ENCODE results near the gene MSRB1. TPM values are rescaled to one million over a fixed set of nuclear protein-coding genes. Genes with fewer than 3 reads are reported as not detected.

MSRB1 gene
- total and polyA plus RNA-seq, 2 donors (not counting 1 experiment from before 2014, with no cell fraction given), result 8.5 to 17.5 TPM

DNA sequence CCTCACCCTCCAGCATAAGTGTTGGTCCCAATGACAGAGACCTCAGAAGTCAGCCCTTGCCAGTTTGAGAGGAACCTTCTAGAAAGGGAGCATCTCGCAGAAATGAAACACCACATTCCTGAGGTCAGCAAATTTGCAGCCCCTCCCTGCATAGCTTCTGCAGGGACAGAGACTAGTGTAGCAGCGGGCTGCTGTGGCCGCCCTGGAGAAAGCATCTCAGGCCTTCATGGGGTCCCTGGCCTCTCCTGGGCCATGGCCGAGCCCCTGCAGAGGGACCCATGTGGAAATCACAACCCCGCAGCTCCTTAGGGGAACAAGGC, 36.2 kb downstream of the MSRB1 start:
- DNase-seq, result no peak
- peaks cover 0 to 3% (median 0%) of the 10 kb centered on the region in 3 donors for H3K9me3 ChIP-seq (ENCODE audit: control extremely low read depth in 1 of 3, control insufficient read depth in 2 of 3, insufficient read depth in 1 of 3, low read length in 2 of 3)
- intact Hi-C loops (cut with micrococcal nuclease), result no loop called here
- H3K27ac ChIP-seq (ENCODE audit: low read length in 2 of 2), result no peak overlapping the region
- no peak overlapping the region for H3K9ac ChIP-seq (ENCODE audit: low read length)
- no peak overlapping the region for H2AFZ ChIP-seq (ENCODE audit: insufficient read depth, low read depth, low read length, poor library complexity, severe bottlenecking)
- ChIA-PET POLR2A (no interaction called here), CTCF (interaction anchor here (0.9 kb wide), 1 partner anchor 45 kb away, joined by 3 read pairs; no protein-coding TSS in a partner anchor)
- H3K27me3 Mint-ChIP-seq, result peaks cover 14% of the 10 kb centered on the region
- no peak overlapping the region for H3K4me3 Mint-ChIP-seq
- WGBS (ENCODE audit: insufficient coverage), result 89% methylated on average over 5 of the region's 5 CpGs
- H3K4me1 ChIP-seq (ENCODE audit: control insufficient read depth in 2 of 2, insufficient read depth in 2 of 2, low read length in 2 of 2), result no peaks in the 10 kb centered on the region
- TF ChIP-seq EZH2 (IDR thresholded peaks at IDR 0.05; ENCODE audit: borderline replicate concordance, insufficient read depth, low read depth, low read length, poor library complexity, severe bottlenecking), result no peak
- TF ChIP-seq, protein P1, sequence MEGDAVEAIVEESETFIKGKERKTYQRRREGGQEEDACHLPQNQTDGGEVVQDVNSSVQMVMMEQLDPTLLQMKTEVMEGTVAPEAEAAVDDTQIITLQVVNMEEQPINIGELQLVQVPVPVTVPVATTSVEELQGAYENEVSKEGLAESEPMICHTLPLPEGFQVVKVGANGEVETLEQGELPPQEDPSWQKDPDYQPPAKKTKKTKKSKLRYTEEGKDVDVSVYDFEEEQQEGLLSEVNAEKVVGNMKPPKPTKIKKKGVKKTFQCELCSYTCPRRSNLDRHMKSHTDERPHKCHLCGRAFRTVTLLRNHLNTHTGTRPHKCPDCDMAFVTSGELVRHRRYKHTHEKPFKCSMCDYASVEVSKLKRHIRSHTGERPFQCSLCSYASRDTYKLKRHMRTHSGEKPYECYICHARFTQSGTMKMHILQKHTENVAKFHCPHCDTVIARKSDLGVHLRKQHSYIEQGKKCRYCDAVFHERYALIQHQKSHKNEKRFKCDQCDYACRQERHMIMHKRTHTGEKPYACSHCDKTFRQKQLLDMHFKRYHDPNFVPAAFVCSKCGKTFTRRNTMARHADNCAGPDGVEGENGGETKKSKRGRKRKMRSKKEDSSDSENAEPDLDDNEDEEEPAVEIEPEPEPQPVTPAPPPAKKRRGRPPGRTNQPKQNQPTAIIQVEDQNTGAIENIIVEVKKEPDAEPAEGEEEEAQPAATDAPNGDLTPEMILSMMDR (IDR thresholded peaks at IDR 0.05), result no peak
- H3K4me1 Mint-ChIP-seq, result no peaks in the 10 kb centered on the region
- H3K27me3 ChIP-seq (replicated peaks in 1 of 4; ENCODE audit: control extremely low read depth in 1 of 4, control insufficient read depth in 3 of 4, insufficient read depth in 4 of 4, low read length in 3 of 4), result peaks cover 0 to 15% (median 1%) of the 10 kb centered on the region in 4 experiments
- no peak overlapping the region for H3K4me2 ChIP-seq (replicated peaks; ENCODE audit: low read depth, low read length, poor library complexity, severe bottlenecking)
- no peaks in the 10 kb centered on the region for H3K9me3 Mint-ChIP-seq (ENCODE audit: insufficient read depth)
- H3K27ac Mint-ChIP-seq, result no peak overlapping the region
- H4K20me1 ChIP-seq (ENCODE audit: control insufficient read depth, insufficient read depth, low read length, poor library complexity, severe bottlenecking), result no peaks in the 10 kb centered on the region
- H3K4me3 ChIP-seq (ENCODE audit: control extremely low read depth in 1 of 5, extremely low read depth in 1 of 5, insufficient read depth in 1 of 5, low read depth in 2 of 5, low read length in 4 of 5), result no peak overlapping the region
- no peaks in the 10 kb centered on the region for H3K36me3 ChIP-seq (replicated peaks in 1 of 2; ENCODE audit: control extremely low read depth in 1 of 2, control insufficient read depth in 1 of 2, extremely low read depth in 1 of 2, insufficient read depth in 2 of 2, low read length in 1 of 2)
- no peak for ATAC-seq (ENCODE audit: low read depth)
- no peaks in the 10 kb centered on the region for H3K79me2 ChIP-seq (ENCODE audit: control insufficient read depth, insufficient read depth, low read length)

DNA sequence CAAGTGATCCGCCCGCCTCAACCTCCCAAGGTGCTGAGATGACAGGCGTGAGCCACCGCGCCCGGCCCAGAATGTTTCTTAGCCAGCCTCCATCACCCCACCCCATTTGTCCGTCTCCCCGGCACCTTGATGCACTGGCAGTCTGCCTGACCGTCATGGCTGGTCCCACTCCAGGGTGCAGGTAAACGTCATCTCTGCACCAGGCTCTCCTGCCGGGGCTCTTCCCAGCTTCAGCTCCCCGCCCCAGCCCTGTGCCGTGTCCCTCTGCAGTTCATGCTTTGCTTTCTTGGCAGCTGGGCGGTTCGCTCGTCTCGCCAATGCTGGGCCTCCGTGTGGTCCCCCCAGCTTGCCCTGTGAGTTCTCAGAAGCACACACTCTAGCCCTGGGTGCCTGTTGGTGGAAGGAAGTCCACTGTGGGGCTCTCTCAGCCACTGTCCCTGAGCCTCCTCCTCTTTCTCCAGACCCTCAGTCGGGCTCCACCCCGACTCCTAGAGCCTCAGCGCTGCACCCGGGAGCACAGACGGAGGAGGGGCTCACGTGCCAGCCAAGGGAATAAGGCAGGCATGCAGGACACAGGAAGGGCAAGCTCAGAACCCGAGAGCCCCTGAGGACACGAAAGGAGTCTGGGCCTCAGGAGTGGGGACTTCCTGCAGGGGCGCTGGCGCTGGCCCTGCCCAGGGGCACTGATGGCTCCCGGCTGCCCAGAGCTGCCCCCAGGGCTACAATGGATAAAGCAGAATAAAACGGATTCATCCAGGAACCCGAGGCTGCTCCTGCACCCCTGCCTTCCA, 36.7 kb downstream of the MSRB1 start:
- intact Hi-C loops (cut with micrococcal nuclease), result no loop called here
- Mint-ChIP-seq H3K4me1 (no peaks in the 10 kb centered on the region), H3K27ac (no peak overlapping the region), H3K27me3 (peaks cover 14% of the 10 kb centered on the region), H3K4me3 (no peak overlapping the region), H3K9me3 (ENCODE audit: insufficient read depth) (no peaks in the 10 kb centered on the region)
- Histone ChIP-seq H3K79me2 (ENCODE audit: control insufficient read depth, insufficient read depth, low read length) (no peaks in the 10 kb centered on the region), H3K9me3 (ENCODE audit: control extremely low read depth in 1 of 3, control insufficient read depth in 2 of 3, insufficient read depth in 1 of 3, low read length in 2 of 3) (peaks cover 0 to under 1% (median 0%) of the 10 kb centered on the region in 3 donors), H3K4me3 (ENCODE audit: control extremely low read depth in 1 of 5, extremely low read depth in 1 of 5, insufficient read depth in 1 of 5, low read depth in 2 of 5, low read length in 4 of 5) (no peak overlapping the region), H3K9ac (ENCODE audit: low read length) (no peak overlapping the region), H4K20me1 (ENCODE audit: control insufficient read depth, insufficient read depth, low read length, poor library complexity, severe bottlenecking) (no peaks in the 10 kb centered on the region), H3K27me3 (replicated peaks in 1 of 4; ENCODE audit: control extremely low read depth in 1 of 4, control insufficient read depth in 3 of 4, insufficient read depth in 4 of 4, low read length in 3 of 4) (peaks cover 0 to 15% (median 1%) of the 10 kb centered on the region in 4 experiments), H3K4me1 (ENCODE audit: control insufficient read depth in 2 of 2, insufficient read depth in 2 of 2, low read length in 2 of 2) (no peaks in the 10 kb centered on the region), H3K36me3 (replicated peaks in 1 of 2; ENCODE audit: control extremely low read depth in 1 of 2, control insufficient read depth in 1 of 2, extremely low read depth in 1 of 2, insufficient read depth in 2 of 2, low read length in 1 of 2) (no peaks in the 10 kb centered on the region), H2AFZ (ENCODE audit: insufficient read depth, low read depth, low read length, poor library complexity, severe bottlenecking) (no peak overlapping the region), H3K27ac (ENCODE audit: low read length in 2 of 2) (no peak overlapping the region), H3K4me2 (replicated peaks; ENCODE audit: low read depth, low read length, poor library complexity, severe bottlenecking) (no peak overlapping the region)
- no peak for ATAC-seq (ENCODE audit: low read depth)
- no peak for DNase-seq
- CTCF ChIA-PET, result interaction anchor here (0.9 kb wide), 1 partner anchor 46 kb away, joined by 3 read pairs; no protein-coding TSS in a partner anchor
- POLR2A ChIA-PET, result no interaction called here
- TF ChIP-seq, protein P1 (IDR thresholded peaks at IDR 0.05), result no peak
- TF ChIP-seq EZH2 (IDR thresholded peaks at IDR 0.05; ENCODE audit: borderline replicate concordance, insufficient read depth, low read depth, low read length, poor library complexity, severe bottlenecking), result no peak
- 67% methylated on average over 31 of the region's 31 CpGs for WGBS (ENCODE audit: insufficient coverage)
